PC-9 (cell line): ENCODE measurements around the gene FAM120A. TPM values are rescaled to one million over a fixed set of nuclear protein-coding genes. Genes with fewer than 3 reads are reported as not detected.
A peak's percentile ranks its signal among the peaks of the same experiment; 100 is the strongest.

Source experiments
- BruUV-seq: library from RNA; stranded (reverse); fragments of 400-500 nt; replicated peaks from 2 replicates; lab custom pipeline; 2021; lab: Mats Ljungman, UMichigan
- CTCF ChIA-PET: fragments of 300-600 bp; sonication (Branson Sonifier 250); formaldehyde crosslinking; loops from one replicate; lab custom pipeline; 2022; ENCODE audit warnings: antibody characterized with exemption; lab: Charles Lee
- POLR2A ChIA-PET: fragments of 300-600 bp; sonication (Branson Sonifier 250); formaldehyde crosslinking; loops from one replicate; lab custom pipeline; 2022; ENCODE audit warnings: antibody characterized with exemption; ENCODE audit not compliant: unreplicated experiment; lab: Charles Lee
- DNase-seq, 2 experiments: peaks; one replicate each; pipeline versions ENCODE4 v3.0.0 to v3.0.0-alpha.2; 2015 to 2022; ENCODE audit warnings: mixed read lengths in 1 of 2
- H2AFZ ChIP-seq: fragments of 200-600 bp; sonication (generic); 2 replicates; pipeline ENCODE4 v1.8.1; 2017; ENCODE audit warnings: antibody characterized with exemption
- H3F3A ChIP-seq: fragments of 200-600 bp; sonication (generic); 2 replicates; pipeline ENCODE4 v1.8.1; 2017; ENCODE audit warnings: antibody characterized with exemption, mild to moderate bottlenecking, low read depth; ENCODE audit not compliant: insufficient read depth
- H3K27ac ChIP-seq: fragments of 200-600 bp; sonication (generic); 2 replicates; pipeline ENCODE4 v1.6.1; 2016; ENCODE audit warnings: mixed run types
- H3K27me3 ChIP-seq: fragments of 200-600 bp; sonication (generic); 2 replicates; pipeline ENCODE4 v1.6.1; 2016; ENCODE audit warnings: low read depth, mixed run types; ENCODE audit not compliant: insufficient read depth
- H3K36me3 ChIP-seq: fragments of 200-600 bp; sonication (generic); 2 replicates; pipeline ENCODE4 v1.6.1; 2016; ENCODE audit warnings: low read depth, mixed run types
- H3K4me1 ChIP-seq: fragments of 200-600 bp; sonication (generic); replicated peaks from 2 replicates; pipeline ENCODE4 v1.6.1; 2016; ENCODE audit warnings: mixed run types; ENCODE audit not compliant: insufficient read depth
- H3K4me2 ChIP-seq: fragments of 200-600 bp; sonication (generic); 2 replicates; pipeline ENCODE4 v1.6.1; 2017; ENCODE audit warnings: mixed run types
- H3K4me3 ChIP-seq: fragments of 200-600 bp; sonication (generic); 2 replicates; pipeline ENCODE4 v1.6.1; 2016; ENCODE audit warnings: mixed run types
- H3K79me2 ChIP-seq: fragments of 200-600 bp; sonication (generic); 2 replicates; pipeline ENCODE4 v1.6.1; 2017; ENCODE audit warnings: low read depth, mixed run types
- H3K9me2 ChIP-seq: fragments of 200-600 bp; sonication (generic); 2 replicates; pipeline ENCODE4 v1.8.1; 2017; ENCODE audit warnings: mild to moderate bottlenecking; ENCODE audit not compliant: insufficient read depth
- H3K9me3 ChIP-seq: fragments of 200-600 bp; sonication (generic); 2 replicates; pipeline ENCODE4 v1.8.1; 2016; ENCODE audit warnings: low read depth; ENCODE audit not compliant: insufficient read depth
- H4K20me1 ChIP-seq: fragments of 200-600 bp; sonication (generic); 2 replicates; pipeline ENCODE4 v1.8.1; 2017; ENCODE audit not compliant: insufficient read depth
- EZH2 ChIP-seq: fragments of 200-600 bp; sonication (generic); IDR thresholded peaks from 2 replicates; pipeline ENCODE4 v1.8.0; 2017; ENCODE audit warnings: antibody characterized with exemption, low read depth
- intact Hi-C: fragments of 100-400 bp; cut with micrococcal nuclease; formaldehyde crosslinking; loops from one replicate; pipeline ENCODE4 v1.10.0; 2022; ENCODE audit not compliant: unreplicated experiment
- total RNA-seq: library from RNA; stranded (reverse); gene quantifications from 2 replicates; pipeline ENCODE4 v1.2.3, GENCODE V29; 2021
- TF ChIP-seq, protein P1 (sequence below): fragments of 200-600 bp; sonication (generic); conservative IDR thresholded peaks from 2 replicates; pipeline ENCODE4 v1.6.1; 2017; ENCODE audit warnings: mixed run types, antibody characterized with exemption, mild to moderate bottlenecking, moderate library complexity

FAM120A gene
- total RNA-seq, 1 experiment from 2014 or later, result 171 TPM

DNA sequence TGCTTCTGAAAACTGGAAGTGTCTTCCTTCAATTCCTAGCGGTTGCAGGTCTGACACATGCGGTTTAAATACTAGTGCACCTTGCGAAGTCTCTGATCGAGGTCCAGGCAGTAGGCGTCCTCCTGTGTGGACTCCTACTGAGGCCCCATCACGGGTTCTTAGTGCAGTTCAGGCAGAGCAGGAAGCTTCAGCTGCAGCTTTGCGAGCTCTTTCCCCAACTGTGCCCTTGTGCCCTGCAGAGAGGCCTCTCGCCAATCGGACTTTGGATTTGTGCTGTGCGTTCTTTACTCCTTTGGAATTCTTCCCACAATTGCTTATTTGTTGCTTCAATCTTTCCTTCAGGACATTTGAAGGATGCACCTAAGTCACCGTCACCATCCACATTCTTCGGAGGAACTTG, 42.5 kb downstream of the FAM120A start:
- DNase-seq, result no peak
- Histone ChIP-seq H3K79me2 (peaks cover 41% of the 10 kb centered on the region), H4K20me1 (peaks cover 10% of the 10 kb centered on the region; the same call in 1 of the 2 replicates), H3K4me3 (no peak overlapping the region), H3K36me3 (peaks cover 34% of the 10 kb centered on the region), H3K27me3 (no peaks in the 10 kb centered on the region), H3K4me1 (no peaks in the 10 kb centered on the region), H3K9me2 (no peaks in the 10 kb centered on the region), H3K4me2 (no peak overlapping the region), H3K9me3 (no peaks in the 10 kb centered on the region), H3K27ac (no peak overlapping the region), H3F3A (no peaks in the 10 kb centered on the region), H2AFZ (no peak overlapping the region)
- BruUV-seq, result no TSS peak
- intact Hi-C loops, result no loop called here
- ChIA-PET CTCF (no interaction called here), POLR2A (no interaction called here)
- TF ChIP-seq, protein P1, sequence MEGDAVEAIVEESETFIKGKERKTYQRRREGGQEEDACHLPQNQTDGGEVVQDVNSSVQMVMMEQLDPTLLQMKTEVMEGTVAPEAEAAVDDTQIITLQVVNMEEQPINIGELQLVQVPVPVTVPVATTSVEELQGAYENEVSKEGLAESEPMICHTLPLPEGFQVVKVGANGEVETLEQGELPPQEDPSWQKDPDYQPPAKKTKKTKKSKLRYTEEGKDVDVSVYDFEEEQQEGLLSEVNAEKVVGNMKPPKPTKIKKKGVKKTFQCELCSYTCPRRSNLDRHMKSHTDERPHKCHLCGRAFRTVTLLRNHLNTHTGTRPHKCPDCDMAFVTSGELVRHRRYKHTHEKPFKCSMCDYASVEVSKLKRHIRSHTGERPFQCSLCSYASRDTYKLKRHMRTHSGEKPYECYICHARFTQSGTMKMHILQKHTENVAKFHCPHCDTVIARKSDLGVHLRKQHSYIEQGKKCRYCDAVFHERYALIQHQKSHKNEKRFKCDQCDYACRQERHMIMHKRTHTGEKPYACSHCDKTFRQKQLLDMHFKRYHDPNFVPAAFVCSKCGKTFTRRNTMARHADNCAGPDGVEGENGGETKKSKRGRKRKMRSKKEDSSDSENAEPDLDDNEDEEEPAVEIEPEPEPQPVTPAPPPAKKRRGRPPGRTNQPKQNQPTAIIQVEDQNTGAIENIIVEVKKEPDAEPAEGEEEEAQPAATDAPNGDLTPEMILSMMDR, result no peak
- no peak for TF ChIP-seq EZH2

DNA sequence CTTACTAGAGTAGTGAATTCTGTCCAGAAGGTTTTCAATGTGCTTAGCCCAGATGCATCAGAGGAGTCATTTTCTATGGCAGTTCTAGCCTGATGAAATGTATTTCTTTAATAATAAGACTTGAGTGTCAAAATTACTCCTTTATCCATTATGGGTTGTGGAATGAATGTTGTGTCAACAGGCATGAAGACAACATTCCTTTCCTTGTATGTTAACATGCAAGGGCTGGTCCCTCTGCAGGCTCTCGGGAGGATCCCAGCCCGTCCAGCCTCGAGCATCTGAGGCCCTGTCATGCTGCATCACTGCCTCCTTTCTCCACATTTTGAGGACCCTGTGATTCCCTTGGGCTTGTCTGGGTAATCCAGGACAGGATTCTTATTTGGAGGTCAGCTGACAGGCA, 44.8 kb downstream of the FAM120A start:
- TF ChIP-seq, protein P1, result no peak
- TF ChIP-seq EZH2, result no peak
- POLR2A ChIA-PET, result no interaction called here
- no peak overlapping the region for H3K4me3 ChIP-seq
- H3K79me2 ChIP-seq, result peaks cover 22% of the 10 kb centered on the region; the same call in 1 of the 2 replicates
- H3K4me1 ChIP-seq, result no peaks in the 10 kb centered on the region
- H3K9me3 ChIP-seq, result no peaks in the 10 kb centered on the region
- CTCF ChIA-PET, result no interaction called here
- intact Hi-C loops, result no loop called here
- H3F3A ChIP-seq, result no peaks in the 10 kb centered on the region
- H3K9me2 ChIP-seq, result no peaks in the 10 kb centered on the region
- BruUV-seq, result no TSS peak
- no peak for DNase-seq
- H4K20me1 ChIP-seq, result peaks cover 10% of the 10 kb centered on the region; the same call in 1 of the 2 replicates
- H3K27me3 ChIP-seq, result no peaks in the 10 kb centered on the region
- H3K27ac ChIP-seq, result no peak overlapping the region
- no peak overlapping the region for H3K4me2 ChIP-seq
- H3K36me3 ChIP-seq, result peaks cover 25% of the 10 kb centered on the region
- H2AFZ ChIP-seq, result no peak overlapping the region

DNA sequence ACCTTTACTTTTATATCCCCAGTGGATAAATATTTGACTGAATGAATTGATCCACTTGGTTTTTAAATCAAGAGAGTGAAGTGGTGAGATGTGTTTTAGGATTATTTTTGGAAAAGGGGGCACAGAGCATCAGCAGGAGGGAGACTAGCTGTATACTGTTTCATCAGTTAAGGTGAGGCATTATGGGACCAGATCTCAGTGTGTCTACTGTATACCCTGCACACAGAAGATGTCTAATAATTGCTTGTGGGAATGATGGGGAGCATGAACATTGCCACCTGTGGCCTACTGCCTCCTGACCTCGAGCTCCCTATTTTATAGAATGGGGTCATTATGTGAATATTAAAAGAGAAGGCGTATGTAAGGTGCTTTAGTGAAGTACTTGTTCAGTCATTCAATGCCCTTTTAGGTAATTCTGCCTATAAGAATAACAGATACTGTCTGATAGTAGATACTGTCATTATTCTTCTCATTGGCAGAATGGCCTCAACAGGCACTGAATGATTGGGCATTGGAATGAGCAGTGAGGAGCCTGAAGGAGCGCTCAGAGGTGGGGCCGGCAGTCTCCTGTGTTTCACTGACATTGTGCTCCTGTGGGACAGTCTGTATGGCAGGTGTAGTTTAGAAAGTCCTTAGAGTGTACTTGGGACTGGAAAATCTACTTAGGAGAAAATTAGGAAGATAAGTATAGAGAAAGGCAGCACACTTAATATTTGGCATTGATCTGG, 49.2 kb downstream of the FAM120A start:
- Histone ChIP-seq H3K9me2 (no peaks in the 10 kb centered on the region), H3K36me3 (peaks cover 40% of the 10 kb centered on the region), H3F3A (0 out of 2 replicates have a peak, but pooled peaks cover 9% of the 10 kb centered on the region), H4K20me1 (peaks cover 11% of the 10 kb centered on the region; the same call in 1 of the 2 replicates), H3K79me2 (peaks cover 21% of the 10 kb centered on the region), H3K27me3 (no peaks in the 10 kb centered on the region), H3K4me2 (0 out of 2 replicates have a peak overlapping the region, but pooled peaks have one; percentile 12), H3K27ac (no peak overlapping the region), H3K4me3 (no peak overlapping the region), H3K4me1 (peaks cover 11% of the 10 kb centered on the region; the same call in 1 of the 2 replicates), H3K9me3 (no peaks in the 10 kb centered on the region), H2AFZ (no peak overlapping the region)
- TF ChIP-seq, protein P1, result no peak
- TF ChIP-seq EZH2, result no peak
- intact Hi-C loops, result no loop called here
- CTCF ChIA-PET, result no interaction called here
- POLR2A ChIA-PET, result no interaction called here
- no TSS peak for BruUV-seq
- DNase-seq, result no peak
